GM18507 (cell line): ENCODE data around the gene CRYBA4.
A peak's percentile ranks its signal among the peaks of the same experiment; 100 is the strongest.

Experiments used
- DNase-seq: peaks from one replicate; pipeline ENCODE4 v3.0.0; 2011; ENCODE audit warnings: low read depth; ENCODE audit not compliant: insufficient read length; ENCODE audit errors: extremely low spot score
- FAIRE-seq: peaks from 2 replicates; lab custom pipeline; 2011; peaks lifted over from hg19 to GRCh38; lab: Jason Lieb, UNC

CRYBA4 gene

GRCh38 chr22:26618455-26618854 is 3.3 kb upstream of the CRYBA4 start:
- FAIRE-seq = no peak
- DNase-seq = no peak

GRCh38 chr22:26619510-26619909 is 2.3 kb upstream of the CRYBA4 start:
- DNase-seq (no peak), FAIRE-seq (no peak)

- FAIRE-seq (no peak), DNase-seq (no peak)
Observed at GRCh38 chr22:26620197-26620596, 1.6 kb upstream of the CRYBA4 start.

- no peak for FAIRE-seq
Observed at GRCh38 chr22:26623984-26624383, 2.2 kb downstream of the CRYBA4 start.

GRCh38 chr22:26624803-26625202 is 3.0 kb downstream of the CRYBA4 start:
- FAIRE-seq (no peak), DNase-seq (no peak)

More at GRCh38 chr22:26623984-26624383, 2.2 kb downstream of the CRYBA4 start:
- no peak for DNase-seq

GRCh38 chr22:26629988-26630761 is 8.4 kb downstream of the CRYBA4 start:
- no peak for DNase-seq
- no peak for FAIRE-seq

GRCh38 chr22:26631282-26631681 is 9.5 kb downstream of the CRYBA4 start:
- no peak for FAIRE-seq
- no peak for DNase-seq

- FAIRE-seq (no peak), DNase-seq (no peak)
Observed at GRCh38 chr22:26632422-26633155, 10.8 kb downstream of the CRYBA4 start.

- no peak for FAIRE-seq
Observed at GRCh38 chr22:26634189-26634588, 12.4 kb downstream of the CRYBA4 start.

GRCh38 chr22:26635117-26635516 is 13.4 kb downstream of the CRYBA4 start:
- no peak for FAIRE-seq
- no peak for DNase-seq

More at GRCh38 chr22:26634189-26634588, 12.4 kb downstream of the CRYBA4 start:
- no peak for DNase-seq

- FAIRE-seq (no peak), DNase-seq (no peak)
Observed at GRCh38 chr22:26636296-26636695, 14.5 kb downstream of the CRYBA4 start.

GRCh38 chr22:26642465-26643417 is 21.0 kb downstream of the CRYBA4 start:
- no peak for DNase-seq
- FAIRE-seq = peak; percentile 86

GRCh38 chr22:26643418-26644100 is 21.8 kb downstream of the CRYBA4 start:
- FAIRE-seq (no peak), DNase-seq (no peak)

GRCh38 chr22:26646158-26646557 is 24.4 kb downstream of the CRYBA4 start:
- FAIRE-seq = no peak
- no peak for DNase-seq

GRCh38 chr22:26648011-26648497 is 26.3 kb downstream of the CRYBA4 start:
- no peak for FAIRE-seq

GRCh38 chr22:26648528-26649388 is 27.0 kb downstream of the CRYBA4 start:
- FAIRE-seq (no peak), DNase-seq (no peak)

More at GRCh38 chr22:26648011-26648497, 26.3 kb downstream of the CRYBA4 start:
- no peak for DNase-seq

GRCh38 chr22:26650722-26651421 is 29.1 kb downstream of the CRYBA4 start:
- FAIRE-seq = no peak
- DNase-seq = no peak

GRCh38 chr22:26651815-26652214 is 30.1 kb downstream of the CRYBA4 start:
- no peak for DNase-seq
- FAIRE-seq = no peak
